Endothelial cell (in vitro differentiated cells): Measurements from ENCODE around the gene RASA2. TPM values are rescaled to one million over a fixed set of nuclear protein-coding genes. Genes with fewer than 3 reads are reported as not detected.
"Not testable (repeated sequence)": the region's sequence is repeated elsewhere in the genome, so short reads cannot be mapped to it uniquely, and the experiment has no call there.

ENCODE experiments used
- DNase-seq: peaks from one replicate; pipeline ENCODE4 v3.0.0; 2021; ENCODE audit warnings: low spot score
- H3K27ac Mint-ChIP-seq: one replicate; pipeline ENCODE4 v1.8.0; 2021; ENCODE audit warnings: mixed read lengths, inconsistent platforms; ENCODE audit not compliant: unreplicated experiment
- H3K27me3 Mint-ChIP-seq: one replicate; pipeline ENCODE4 v1.8.0; 2021; ENCODE audit warnings: mild to moderate bottlenecking, moderate library complexity, mixed read lengths, inconsistent platforms; ENCODE audit not compliant: unreplicated experiment
- H3K36me3 Mint-ChIP-seq: one replicate; pipeline ENCODE4 v1.8.0; 2021; ENCODE audit warnings: mild to moderate bottlenecking, low read depth, mixed read lengths, inconsistent platforms; ENCODE audit not compliant: unreplicated experiment
- H3K4me1 Mint-ChIP-seq: one replicate; pipeline ENCODE4 v1.8.0; 2021; ENCODE audit warnings: mild to moderate bottlenecking, mixed read lengths, inconsistent platforms; ENCODE audit not compliant: unreplicated experiment
- H3K4me3 Mint-ChIP-seq: one replicate; pipeline ENCODE4 v1.8.0; 2021; ENCODE audit warnings: mild to moderate bottlenecking, mixed read lengths, inconsistent platforms; ENCODE audit not compliant: unreplicated experiment
- H3K9me3 Mint-ChIP-seq: one replicate; pipeline ENCODE4 v1.8.0; 2021; ENCODE audit warnings: mixed read lengths, inconsistent platforms; ENCODE audit not compliant: unreplicated experiment
- total RNA-seq: library from RNA; stranded (reverse); fragmentation: NEBNext Ultra II Directional; extraction: Animal tissue kit (Norgen Biotek cat#: 25700); gene quantifications from one replicate; pipeline ENCODE4 v1.2.1, GENCODE V29; 2021; ENCODE audit not compliant: unreplicated experiment
- TF ChIP-seq, protein P1 (sequence below): fragments of 200-600 bp; sonication (generic); IDR thresholded peaks from one replicate; pipeline ENCODE4 v1.5.0; 2021; ENCODE audit warnings: antibody characterized with exemption; ENCODE audit not compliant: unreplicated experiment

Gene RASA2
- total RNA-seq, 1 donor from 2014 or later: 32.5 TPM

DNA sequence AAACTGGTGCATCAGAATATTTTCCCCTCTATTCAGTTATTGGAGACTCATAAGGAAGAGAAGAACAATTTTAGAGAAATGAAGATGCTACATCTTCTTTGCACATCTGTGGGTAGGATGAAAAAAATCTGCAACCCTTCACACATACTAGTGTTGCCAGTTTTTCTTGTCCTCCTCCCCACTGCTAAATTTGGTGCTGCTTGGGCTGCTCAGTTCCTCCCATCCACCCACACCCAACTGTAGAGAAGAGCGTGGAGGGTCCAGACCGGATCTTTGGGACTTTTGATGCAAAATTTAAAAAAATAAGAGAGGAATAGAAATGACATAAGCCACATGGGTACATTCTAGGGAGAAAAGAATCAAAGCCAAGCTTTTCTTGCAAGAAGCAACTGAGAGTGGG lies 8.7 kb upstream of the RASA2 start:
- DNase-seq: no peak
- peaks cover 3% of the 10 kb centered on the region for H3K27me3 Mint-ChIP-seq
- no peaks in the 10 kb centered on the region for H3K36me3 Mint-ChIP-seq
- H3K4me3 Mint-ChIP-seq: no peak overlapping the region
- H3K27ac Mint-ChIP-seq: no peak overlapping the region
- peaks cover 18% of the 10 kb centered on the region for H3K4me1 Mint-ChIP-seq
- TF ChIP-seq, protein P1, sequence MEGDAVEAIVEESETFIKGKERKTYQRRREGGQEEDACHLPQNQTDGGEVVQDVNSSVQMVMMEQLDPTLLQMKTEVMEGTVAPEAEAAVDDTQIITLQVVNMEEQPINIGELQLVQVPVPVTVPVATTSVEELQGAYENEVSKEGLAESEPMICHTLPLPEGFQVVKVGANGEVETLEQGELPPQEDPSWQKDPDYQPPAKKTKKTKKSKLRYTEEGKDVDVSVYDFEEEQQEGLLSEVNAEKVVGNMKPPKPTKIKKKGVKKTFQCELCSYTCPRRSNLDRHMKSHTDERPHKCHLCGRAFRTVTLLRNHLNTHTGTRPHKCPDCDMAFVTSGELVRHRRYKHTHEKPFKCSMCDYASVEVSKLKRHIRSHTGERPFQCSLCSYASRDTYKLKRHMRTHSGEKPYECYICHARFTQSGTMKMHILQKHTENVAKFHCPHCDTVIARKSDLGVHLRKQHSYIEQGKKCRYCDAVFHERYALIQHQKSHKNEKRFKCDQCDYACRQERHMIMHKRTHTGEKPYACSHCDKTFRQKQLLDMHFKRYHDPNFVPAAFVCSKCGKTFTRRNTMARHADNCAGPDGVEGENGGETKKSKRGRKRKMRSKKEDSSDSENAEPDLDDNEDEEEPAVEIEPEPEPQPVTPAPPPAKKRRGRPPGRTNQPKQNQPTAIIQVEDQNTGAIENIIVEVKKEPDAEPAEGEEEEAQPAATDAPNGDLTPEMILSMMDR: no peak
- no peaks in the 10 kb centered on the region for H3K9me3 Mint-ChIP-seq

DNA sequence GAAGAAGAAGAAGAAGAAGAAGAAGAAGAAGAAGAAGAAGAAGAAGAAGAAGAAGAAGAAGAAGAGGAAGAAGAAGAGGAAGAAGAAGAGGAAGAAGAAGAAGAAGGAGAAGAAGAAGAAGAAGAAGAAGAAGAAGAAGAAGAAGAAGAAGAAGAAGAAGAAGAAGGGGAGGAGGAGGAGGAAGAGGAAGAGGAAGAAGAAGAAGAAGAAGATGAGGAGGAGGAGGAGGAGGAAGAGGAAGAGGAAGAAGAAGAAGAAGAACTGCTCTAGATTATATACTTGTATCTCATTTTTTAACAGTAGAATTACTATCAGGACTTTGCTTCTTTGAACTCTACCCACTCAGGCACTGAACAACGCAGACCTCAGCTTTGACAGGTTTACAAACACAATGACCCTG lies 8.0 kb upstream of the RASA2 start:
- H3K9me3 Mint-ChIP-seq, H3K27me3 Mint-ChIP-seq, H3K27ac Mint-ChIP-seq, H3K4me3 Mint-ChIP-seq, H3K36me3 Mint-ChIP-seq, DNase-seq: not testable (repeated sequence)
- H3K4me1 Mint-ChIP-seq: peaks cover 18% of the 10 kb centered on the region

DNA sequence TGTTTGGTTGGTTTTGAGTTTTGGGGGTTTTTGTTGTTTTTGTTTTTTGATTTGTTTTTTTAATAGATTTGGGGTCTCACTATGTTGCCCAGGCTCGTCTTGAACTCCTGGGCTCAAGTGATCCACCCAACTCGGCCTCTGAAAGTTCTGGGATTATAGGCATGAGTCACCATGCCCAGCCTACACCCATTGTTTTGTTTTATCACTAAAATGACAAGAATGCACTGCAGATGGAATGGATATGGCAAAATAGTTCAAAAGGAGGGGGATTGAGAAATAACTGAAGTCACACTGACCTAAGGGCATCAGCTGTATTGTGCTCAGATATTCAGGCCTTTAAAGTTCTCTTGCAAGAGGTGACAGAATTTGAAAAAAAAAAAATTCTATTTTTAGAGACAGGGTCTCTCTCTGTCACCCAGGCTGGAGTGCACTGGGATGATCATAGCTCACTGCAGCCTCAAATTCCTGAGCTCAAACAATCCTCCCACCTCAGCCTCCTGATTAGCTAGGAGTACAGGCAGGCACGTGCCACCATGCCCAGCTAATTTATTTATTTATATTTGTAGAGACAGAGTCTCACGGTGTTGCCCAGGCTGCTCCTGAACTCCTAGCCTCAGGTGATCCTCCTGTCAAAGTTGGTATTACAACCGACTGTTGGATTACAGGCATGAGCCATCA lies 4.4 kb upstream of the RASA2 start:
- Mint-ChIP-seq H3K4me3 (no peak overlapping the region), H3K4me1 (peaks cover 17% of the 10 kb centered on the region), H3K9me3 (no peaks in the 10 kb centered on the region), H3K27me3 (peaks cover 9% of the 10 kb centered on the region), H3K27ac (no peak overlapping the region), H3K36me3 (no peaks in the 10 kb centered on the region)
- TF ChIP-seq, protein P1: no peak
- no peak for DNase-seq

DNA sequence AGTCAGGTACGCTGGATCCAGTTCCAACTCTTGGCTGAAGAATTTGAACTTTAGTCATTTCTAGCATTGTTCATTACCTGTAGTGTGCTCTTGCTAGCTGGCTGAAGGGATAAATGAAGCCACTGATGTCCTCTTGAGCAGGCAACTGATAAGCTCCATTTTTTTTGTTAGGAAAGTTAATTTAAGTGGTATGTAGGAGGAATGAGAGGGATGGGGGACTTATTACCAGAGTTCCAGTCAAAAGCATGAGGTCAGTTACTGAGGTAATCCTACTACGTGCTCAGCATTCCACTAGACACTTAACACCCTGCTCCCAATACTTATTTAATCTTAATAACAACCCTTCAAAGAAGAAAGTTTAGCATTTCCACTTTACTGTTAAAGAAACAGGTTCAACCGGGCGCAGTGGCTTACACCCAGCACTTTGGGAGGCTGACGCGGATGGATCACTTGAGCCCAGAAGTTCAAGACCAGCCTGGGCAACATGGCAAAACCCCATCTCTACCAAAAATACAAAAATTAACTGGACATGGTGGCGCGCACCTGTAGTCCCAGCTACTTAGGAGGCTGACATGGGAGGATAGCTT lies 2.0 kb upstream of the RASA2 start:
- no peak overlapping the region for H3K4me3 Mint-ChIP-seq
- no peak overlapping the region for H3K27ac Mint-ChIP-seq
- H3K27me3 Mint-ChIP-seq: peaks cover 16% of the 10 kb centered on the region
- peaks cover 4% of the 10 kb centered on the region for H3K36me3 Mint-ChIP-seq
- peaks cover 23% of the 10 kb centered on the region for H3K4me1 Mint-ChIP-seq
- DNase-seq: no peak
- no peaks in the 10 kb centered on the region for H3K9me3 Mint-ChIP-seq
- TF ChIP-seq, protein P1: no peak

DNA sequence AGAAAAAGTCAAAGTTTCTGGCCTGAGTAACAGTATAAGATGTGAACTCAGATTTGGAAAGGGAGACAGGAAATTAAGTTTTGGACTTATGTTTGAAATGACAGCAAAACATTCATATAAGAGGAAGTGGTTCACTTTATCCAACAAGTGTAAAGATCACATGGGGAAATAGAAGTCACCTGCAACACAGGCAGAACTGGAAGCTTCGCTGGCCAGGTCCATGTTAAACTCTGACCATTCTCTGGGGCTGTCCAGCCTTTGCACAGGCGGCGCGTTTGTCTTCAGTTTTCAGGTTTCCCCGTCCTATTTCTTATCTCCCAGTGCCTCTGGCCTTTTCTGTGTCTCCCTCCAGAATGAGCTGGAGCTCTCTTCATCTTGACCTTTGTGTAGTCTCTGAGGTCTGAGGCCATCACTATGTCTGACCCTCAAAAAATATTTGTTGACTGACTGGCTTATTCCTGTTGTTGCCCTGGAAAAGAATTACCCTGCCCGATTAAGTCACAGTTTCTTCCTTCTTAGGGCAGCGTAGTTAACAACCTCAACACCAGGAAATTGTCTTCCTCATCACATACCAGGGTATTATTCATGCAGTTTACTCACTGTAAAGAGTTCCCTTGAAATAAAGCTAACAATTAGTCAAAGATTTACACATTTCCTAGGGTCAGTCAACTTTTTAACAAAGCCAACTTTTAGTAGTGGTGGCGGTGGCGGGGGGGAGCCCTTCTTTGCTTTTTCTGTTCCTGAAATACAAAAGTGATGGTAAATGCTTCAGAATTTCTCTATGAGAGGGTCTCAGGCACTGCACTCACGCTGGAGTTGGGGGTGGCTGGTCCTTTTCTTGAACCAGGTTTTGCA lies 959 bp upstream of the RASA2 start:
- peaks cover 4% of the 10 kb centered on the region for H3K36me3 Mint-ChIP-seq
- peaks cover 16% of the 10 kb centered on the region for H3K27me3 Mint-ChIP-seq
- peaks cover 29% of the 10 kb centered on the region for H3K4me1 Mint-ChIP-seq
- no peak for DNase-seq
- no peaks in the 10 kb centered on the region for H3K9me3 Mint-ChIP-seq
- peak overlapping the region; percentile 91 for H3K4me3 Mint-ChIP-seq
- TF ChIP-seq, protein P1: no peak
- H3K27ac Mint-ChIP-seq: peak overlapping the region; percentile 79
